ENCODE results near the gene ZNRF3.

DNA sequence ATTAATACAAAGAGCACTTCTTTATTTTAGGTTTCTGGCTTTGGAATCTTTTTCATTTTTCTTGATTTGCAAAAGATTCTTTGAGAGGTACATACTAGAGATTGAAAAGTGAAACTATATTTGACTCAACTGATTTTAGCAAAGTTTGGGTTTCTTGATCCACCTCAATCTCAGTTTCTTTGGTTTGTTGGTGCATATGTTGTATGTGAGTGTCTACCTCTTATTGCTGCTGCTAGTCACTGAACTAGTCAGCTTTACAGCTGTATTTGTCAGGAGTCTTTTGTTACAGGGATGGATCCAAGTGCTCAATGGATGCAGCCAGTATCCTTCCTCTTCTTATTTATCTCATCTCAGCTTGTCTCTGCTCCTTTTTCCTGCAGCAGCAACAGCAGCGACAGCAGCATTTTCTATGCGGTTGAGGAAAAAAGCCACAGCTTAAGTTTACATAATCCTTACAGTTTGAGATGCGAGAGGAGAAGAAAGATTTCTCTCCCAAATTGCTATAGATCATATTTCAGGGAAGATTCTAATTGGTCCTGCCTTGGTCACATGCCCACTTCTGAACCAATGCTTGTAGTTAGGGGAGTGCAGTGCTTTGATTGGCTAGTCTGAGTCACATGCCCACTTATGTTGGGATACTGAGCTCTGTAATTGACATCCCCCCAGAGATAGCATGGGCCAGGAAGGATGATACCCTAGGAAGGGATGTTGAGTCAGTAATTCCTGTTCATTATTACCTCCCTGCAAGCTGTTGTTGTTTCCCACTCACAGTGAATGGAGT, 10.0 kb upstream of the ZNRF3 start:
- no peak for TF ChIP-seq CTCF (IDR thresholded peaks at IDR 0.05)
- TF ChIP-seq POLR2A (IDR thresholded peaks at IDR 0.05): no peak
